Suprapubic skin (tissue), 4 donors: ENCODE data around the gene CRBN.

Experiments used
- POLR2A ChIP-seq, 2 donors: fragments of 450-650 bp; IDR thresholded peaks; one replicate each; pipeline ENCODE4 v1.6.1; 2017; ENCODE audit warnings: antibody characterized with exemption in 2 of 2, mild to moderate bottlenecking in 2 of 2, moderate library complexity in 2 of 2
- POLR2AphosphoS5 ChIP-seq, 3 donors: sonication (generic); formaldehyde crosslinking; IDR thresholded peaks; one replicate each; pipeline ENCODE4 v1.6.1; 2017; ENCODE audit warnings: antibody characterized with exemption in 3 of 3
- TF ChIP-seq, protein P1 (sequence below), 2 donors: fragments of 200-600 bp in 1 of 2; fragments of 450-650 bp in 1 of 2; sonication (generic) in 1 of 2; IDR thresholded peaks; one replicate each; pipeline ENCODE4 v1.5.1; 2016 to 2019; ENCODE audit warnings: antibody characterized with exemption in 2 of 2, mild to moderate bottlenecking in 1 of 2, moderate library complexity in 1 of 2

DNA sequence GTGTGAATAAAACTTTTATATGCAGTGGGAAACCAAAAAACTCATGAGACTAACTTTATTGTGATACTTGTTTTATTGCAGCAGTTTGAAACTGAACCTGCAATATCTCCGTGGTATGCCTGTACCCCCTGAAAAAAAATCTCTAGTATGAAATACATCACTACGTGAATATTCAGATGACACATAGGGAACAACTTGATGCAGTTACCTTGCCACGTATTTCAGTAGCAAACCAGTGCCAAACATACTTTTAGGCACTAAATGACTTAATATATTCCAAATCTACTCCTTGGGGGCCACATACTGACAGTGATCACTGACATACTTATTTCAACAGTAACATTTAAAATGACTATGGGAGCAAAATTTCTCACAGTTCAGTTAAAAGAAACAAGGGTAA lies 13.8 kb downstream of the CRBN start:
- TF ChIP-seq, protein P1, sequence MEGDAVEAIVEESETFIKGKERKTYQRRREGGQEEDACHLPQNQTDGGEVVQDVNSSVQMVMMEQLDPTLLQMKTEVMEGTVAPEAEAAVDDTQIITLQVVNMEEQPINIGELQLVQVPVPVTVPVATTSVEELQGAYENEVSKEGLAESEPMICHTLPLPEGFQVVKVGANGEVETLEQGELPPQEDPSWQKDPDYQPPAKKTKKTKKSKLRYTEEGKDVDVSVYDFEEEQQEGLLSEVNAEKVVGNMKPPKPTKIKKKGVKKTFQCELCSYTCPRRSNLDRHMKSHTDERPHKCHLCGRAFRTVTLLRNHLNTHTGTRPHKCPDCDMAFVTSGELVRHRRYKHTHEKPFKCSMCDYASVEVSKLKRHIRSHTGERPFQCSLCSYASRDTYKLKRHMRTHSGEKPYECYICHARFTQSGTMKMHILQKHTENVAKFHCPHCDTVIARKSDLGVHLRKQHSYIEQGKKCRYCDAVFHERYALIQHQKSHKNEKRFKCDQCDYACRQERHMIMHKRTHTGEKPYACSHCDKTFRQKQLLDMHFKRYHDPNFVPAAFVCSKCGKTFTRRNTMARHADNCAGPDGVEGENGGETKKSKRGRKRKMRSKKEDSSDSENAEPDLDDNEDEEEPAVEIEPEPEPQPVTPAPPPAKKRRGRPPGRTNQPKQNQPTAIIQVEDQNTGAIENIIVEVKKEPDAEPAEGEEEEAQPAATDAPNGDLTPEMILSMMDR (IDR thresholded peaks at IDR 0.05), result no peak
- TF ChIP-seq POLR2A (IDR thresholded peaks at IDR 0.05) (no peak), POLR2AphosphoS5 (IDR thresholded peaks at IDR 0.05) (no peak)
